MM.1S (cell line): ENCODE measurements around the gene TNIK.

Experiments
- DNase-seq: peaks from one replicate; pipeline ENCODE4 v3.0.0-alpha.2; 2015
- H2AFZ ChIP-seq: fragments of 300-600 bp; sonication (generic); 2 replicates; pipeline ENCODE4 v1.6.0; 2016; ENCODE audit warnings: antibody characterized with exemption, low read length
- H3F3A ChIP-seq: fragments of 300-600 bp; sonication (generic); 2 replicates; pipeline ENCODE4 v1.6.1; 2016; ENCODE audit warnings: mild to moderate bottlenecking, antibody characterized with exemption, low read length, moderate library complexity, mixed read lengths; ENCODE audit not compliant: insufficient read depth
- H3K27ac ChIP-seq: fragments of 300-600 bp; sonication (generic); 2 replicates; pipeline ENCODE4 v1.5.1; 2016; ENCODE audit warnings: mild to moderate bottlenecking, low read length
- H3K27me3 ChIP-seq: fragments of 300-600 bp; sonication (generic); replicated peaks from 2 replicates; pipeline ENCODE4 v1.6.0; 2016; ENCODE audit warnings: low read length; ENCODE audit not compliant: insufficient read depth
- H3K36me3 ChIP-seq: fragments of 300-600 bp; sonication (generic); replicated peaks from 2 replicates; pipeline ENCODE4 v1.6.1; 2016; ENCODE audit warnings: mild to moderate bottlenecking, low read length, mixed read lengths; ENCODE audit not compliant: insufficient read depth
- H3K4me1 ChIP-seq: fragments of 300-600 bp; sonication (generic); 2 replicates; pipeline ENCODE4 v1.6.1; 2016; ENCODE audit warnings: low read length, mixed read lengths
- H3K4me2 ChIP-seq: fragments of 300-600 bp; sonication (generic); 2 replicates; pipeline ENCODE4 v1.6.0; 2016; ENCODE audit warnings: low read depth, low read length
- H3K4me3 ChIP-seq: fragments of 300-600 bp; sonication (generic); 2 replicates; pipeline ENCODE4 v1.5.1; 2016; ENCODE audit warnings: low read length, mixed read lengths
- H3K79me2 ChIP-seq: fragments of 300-600 bp; sonication (generic); 2 replicates; pipeline ENCODE4 v1.6.1; 2016; ENCODE audit warnings: mixed run types, low read length, mixed read lengths
- H3K9ac ChIP-seq: fragments of 300-600 bp; sonication (generic); 2 replicates; pipeline ENCODE4 v1.6.1; 2016; ENCODE audit warnings: low read length, mixed read lengths
- H3K9me2 ChIP-seq: fragments of 300-600 bp; sonication (generic); replicated peaks from 2 replicates; pipeline ENCODE4 v1.6.1; 2016; ENCODE audit warnings: mild to moderate bottlenecking, low read length, mixed read lengths; ENCODE audit not compliant: insufficient read depth
- H3K9me3 ChIP-seq: fragments of 300-600 bp; sonication (generic); replicated peaks from 2 replicates; pipeline ENCODE4 v1.6.1; 2016; ENCODE audit warnings: mild to moderate bottlenecking, low read length, mixed read lengths; ENCODE audit not compliant: insufficient read depth
- H4K20me1 ChIP-seq: fragments of 300-600 bp; sonication (generic); 2 replicates; pipeline ENCODE4 v1.6.1; 2016; ENCODE audit warnings: mild to moderate bottlenecking, low read length, moderate library complexity, mixed read lengths; ENCODE audit not compliant: insufficient read depth
- EZH2 ChIP-seq: fragments of 300-600 bp; sonication (generic); optimal IDR thresholded peaks from 2 replicates; pipeline ENCODE3; 2017; ENCODE audit warnings: low read depth, mild to moderate bottlenecking, antibody characterized with exemption, low read length, mixed read lengths
- EZH2phosphoT487 ChIP-seq: fragments of 300-600 bp; sonication (generic); IDR thresholded peaks from 2 replicates; pipeline ENCODE4 v1.6.1; 2018; ENCODE audit warnings: antibody characterized with exemption, low read length
- TF ChIP-seq, protein P1 (sequence below): fragments of 300-600 bp; sonication (generic); IDR thresholded peaks from 2 replicates; pipeline ENCODE4 v1.5.1; 2016; ENCODE audit warnings: antibody characterized with exemption, low read length, mixed read lengths

The TNIK gene

DNA sequence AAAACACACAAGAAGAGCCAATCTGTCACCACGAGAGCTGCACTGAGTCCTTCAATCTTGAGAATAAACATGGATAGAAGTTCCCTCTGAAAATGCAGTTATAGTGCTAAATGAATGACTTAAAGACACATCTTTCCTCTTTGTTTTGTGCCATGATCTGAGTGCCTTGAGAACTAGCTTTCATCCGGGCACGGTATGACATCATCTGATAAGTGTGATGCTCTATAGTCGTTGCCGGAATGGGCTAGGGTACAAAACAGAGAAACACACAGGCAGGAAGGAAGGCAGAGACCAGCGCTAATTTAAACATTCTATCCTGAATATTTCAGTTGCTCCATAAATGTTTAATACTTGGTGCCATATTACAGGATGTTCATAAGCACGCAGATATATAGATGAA lies 146.5 kb downstream of the TNIK start:
- no peaks in the 10 kb centered on the region for H3K9me2 ChIP-seq
- no peaks in the 10 kb centered on the region for H3K79me2 ChIP-seq
- no peak overlapping the region for H3K4me3 ChIP-seq
- no peak overlapping the region for H3K9ac ChIP-seq
- H3F3A ChIP-seq = no peaks in the 10 kb centered on the region
- no peak overlapping the region for H3K27ac ChIP-seq
- TF ChIP-seq EZH2phosphoT487 (no peak), EZH2 (no peak)
- TF ChIP-seq, protein P1, sequence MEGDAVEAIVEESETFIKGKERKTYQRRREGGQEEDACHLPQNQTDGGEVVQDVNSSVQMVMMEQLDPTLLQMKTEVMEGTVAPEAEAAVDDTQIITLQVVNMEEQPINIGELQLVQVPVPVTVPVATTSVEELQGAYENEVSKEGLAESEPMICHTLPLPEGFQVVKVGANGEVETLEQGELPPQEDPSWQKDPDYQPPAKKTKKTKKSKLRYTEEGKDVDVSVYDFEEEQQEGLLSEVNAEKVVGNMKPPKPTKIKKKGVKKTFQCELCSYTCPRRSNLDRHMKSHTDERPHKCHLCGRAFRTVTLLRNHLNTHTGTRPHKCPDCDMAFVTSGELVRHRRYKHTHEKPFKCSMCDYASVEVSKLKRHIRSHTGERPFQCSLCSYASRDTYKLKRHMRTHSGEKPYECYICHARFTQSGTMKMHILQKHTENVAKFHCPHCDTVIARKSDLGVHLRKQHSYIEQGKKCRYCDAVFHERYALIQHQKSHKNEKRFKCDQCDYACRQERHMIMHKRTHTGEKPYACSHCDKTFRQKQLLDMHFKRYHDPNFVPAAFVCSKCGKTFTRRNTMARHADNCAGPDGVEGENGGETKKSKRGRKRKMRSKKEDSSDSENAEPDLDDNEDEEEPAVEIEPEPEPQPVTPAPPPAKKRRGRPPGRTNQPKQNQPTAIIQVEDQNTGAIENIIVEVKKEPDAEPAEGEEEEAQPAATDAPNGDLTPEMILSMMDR = no peak
- no peaks in the 10 kb centered on the region for H3K4me1 ChIP-seq
- H3K9me3 ChIP-seq = no peaks in the 10 kb centered on the region
- no peaks in the 10 kb centered on the region for H3K36me3 ChIP-seq
- H3K4me2 ChIP-seq = no peak overlapping the region
- H2AFZ ChIP-seq = no peak overlapping the region
- H4K20me1 ChIP-seq = no peaks in the 10 kb centered on the region
- DNase-seq = no peak
- H3K27me3 ChIP-seq = no peaks in the 10 kb centered on the region

DNA sequence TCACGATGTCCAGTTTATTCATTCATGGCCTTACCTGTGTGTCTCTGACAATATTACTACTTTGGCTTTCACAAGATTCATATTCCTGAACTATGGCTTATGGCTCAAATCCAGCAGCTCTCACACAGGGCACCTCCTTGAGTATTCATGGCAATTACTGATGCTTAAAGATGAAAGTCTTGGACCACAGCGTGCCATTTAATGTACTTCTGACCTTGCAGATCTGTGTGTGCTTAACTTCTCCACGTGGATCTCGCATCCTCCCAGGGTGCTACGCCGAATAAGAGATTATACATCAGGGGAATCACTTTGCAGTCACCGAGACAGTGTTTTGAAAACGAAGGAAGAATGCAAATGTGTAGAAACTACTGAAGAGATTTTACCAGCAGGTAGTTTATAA lies 147.5 kb downstream of the TNIK start:
- Histone ChIP-seq H3K79me2 (no peaks in the 10 kb centered on the region), H3K9me2 (no peaks in the 10 kb centered on the region), H2AFZ (no peak overlapping the region), H4K20me1 (no peaks in the 10 kb centered on the region), H3K27ac (no peak overlapping the region), H3K4me3 (no peak overlapping the region), H3K9ac (no peak overlapping the region), H3F3A (no peaks in the 10 kb centered on the region), H3K4me1 (no peaks in the 10 kb centered on the region), H3K36me3 (no peaks in the 10 kb centered on the region), H3K4me2 (no peak overlapping the region), H3K9me3 (no peaks in the 10 kb centered on the region), H3K27me3 (no peaks in the 10 kb centered on the region)
- no peak for DNase-seq
- TF ChIP-seq EZH2phosphoT487 (no peak), EZH2 (no peak)
- TF ChIP-seq, protein P1 = no peak

DNA sequence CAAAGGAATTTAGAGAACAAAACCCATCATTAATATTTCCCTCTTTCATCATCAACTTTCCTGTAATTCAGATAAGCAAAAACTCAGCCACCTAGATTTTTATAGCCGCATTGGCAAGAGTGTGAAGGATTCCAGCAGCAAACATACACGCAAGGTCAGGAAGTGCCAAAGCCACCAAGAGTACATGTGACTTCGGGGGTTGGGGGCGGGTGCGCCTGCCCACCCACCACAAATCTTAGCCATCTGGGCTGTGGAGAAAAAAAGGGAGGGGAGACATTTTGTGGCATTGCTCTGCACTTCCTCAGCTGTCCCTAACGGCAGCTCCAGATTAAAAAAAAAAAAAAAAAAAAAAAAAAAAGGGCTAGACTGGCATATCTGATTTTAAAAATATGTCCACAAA lies 148.4 kb downstream of the TNIK start:
- Histone ChIP-seq H4K20me1 (no peaks in the 10 kb centered on the region), H3K9ac (no peak overlapping the region), H3K27ac (no peak overlapping the region), H2AFZ (no peak overlapping the region), H3K4me3 (no peak overlapping the region), H3K4me2 (no peak overlapping the region), H3K4me1 (no peaks in the 10 kb centered on the region), H3K79me2 (no peaks in the 10 kb centered on the region), H3K9me2 (no peaks in the 10 kb centered on the region), H3F3A (no peaks in the 10 kb centered on the region), H3K36me3 (no peaks in the 10 kb centered on the region), H3K9me3 (no peaks in the 10 kb centered on the region), H3K27me3 (no peaks in the 10 kb centered on the region)
- TF ChIP-seq EZH2phosphoT487 (no peak), EZH2 (no peak)
- TF ChIP-seq, protein P1 = no peak
- no peak for DNase-seq
